H54 (cell line): ENCODE measurements around the gene HES1.

Experiments
- DNase-seq: peaks from one replicate; pipeline ENCODE4 v3.0.0; 2011; ENCODE audit warnings: low spot score, mixed read lengths; ENCODE audit not compliant: insufficient read length
- FAIRE-seq: peaks from 3 replicates; lab custom pipeline; 2011; peaks lifted over from hg19 to GRCh38; lab: Jason Lieb, UNC
- POLR2A ChIP-seq: IDR thresholded peaks from 2 replicates; pipeline ENCODE4 v1.6.1; 2011; ENCODE audit warnings: low read depth, mild to moderate bottlenecking, low read length

The HES1 gene

GRCh38 chr3:194168994-194169393 lies 33.0 kb downstream of the HES1 start:
- TF ChIP-seq POLR2A, result no peak
- no peak for DNase-seq

GRCh38 chr3:194169595-194169994 lies 33.6 kb downstream of the HES1 start:
- FAIRE-seq (no peak), DNase-seq (no peak)

More at GRCh38 chr3:194168994-194169393, 33.0 kb downstream of the HES1 start:
- no peak for FAIRE-seq

GRCh38 chr3:194170793-194171192 lies 34.8 kb downstream of the HES1 start:
- no peak for FAIRE-seq
- TF ChIP-seq POLR2A, result no peak
- no peak for DNase-seq

More at GRCh38 chr3:194169595-194169994, 33.6 kb downstream of the HES1 start:
- no peak for TF ChIP-seq POLR2A

- FAIRE-seq, result no peak
- no peak for TF ChIP-seq POLR2A
- DNase-seq, result no peak
Measured at GRCh38 chr3:194174406-194174805, 38.5 kb downstream of the HES1 start.

GRCh38 chr3:194174980-194175379 lies 39.0 kb downstream of the HES1 start:
- FAIRE-seq, result no peak
- DNase-seq, result no peak
- no peak for TF ChIP-seq POLR2A

- no peak for TF ChIP-seq POLR2A
- FAIRE-seq (no peak), DNase-seq (no peak)
Measured at GRCh38 chr3:194176274-194176991, 40.5 kb downstream of the HES1 start.

- TF ChIP-seq POLR2A, result no peak
- no peak for DNase-seq
- FAIRE-seq, result no peak
Measured at GRCh38 chr3:194177141-194177540, 41.2 kb downstream of the HES1 start.

- FAIRE-seq, result no peak
- TF ChIP-seq POLR2A, result no peak
- no peak for DNase-seq
Measured at GRCh38 chr3:194178128-194178527, 42.2 kb downstream of the HES1 start.

- no peak for DNase-seq
- no peak for FAIRE-seq
- TF ChIP-seq POLR2A, result no peak
Measured at GRCh38 chr3:194178669-194179068, 42.7 kb downstream of the HES1 start.

- DNase-seq, result no peak
- no peak for TF ChIP-seq POLR2A
- no peak for FAIRE-seq
Measured at GRCh38 chr3:194180570-194180969, 44.6 kb downstream of the HES1 start.

- FAIRE-seq, result no peak
- no peak for DNase-seq
- TF ChIP-seq POLR2A, result no peak
Measured at GRCh38 chr3:194181612-194182529, 45.9 kb downstream of the HES1 start.

- no peak for TF ChIP-seq POLR2A
- no peak for FAIRE-seq
- no peak for DNase-seq
Measured at GRCh38 chr3:194183271-194183670, 47.3 kb downstream of the HES1 start.

- TF ChIP-seq POLR2A, result no peak
- no peak for FAIRE-seq
- no peak for DNase-seq
Measured at GRCh38 chr3:194184265-194184751, 48.4 kb downstream of the HES1 start.

- TF ChIP-seq POLR2A, result no peak
- DNase-seq, result no peak
- no peak for FAIRE-seq
Measured at GRCh38 chr3:194184801-194185200, 48.9 kb downstream of the HES1 start.
